Measurements from ENCODE around the gene PLCL1. TPM values are rescaled to one million over a fixed set of nuclear protein-coding genes. Genes with fewer than 3 reads are reported as not detected.

PLCL1 gene
- polyA plus RNA-seq, 3 donors: 0.69 to 1.4 (median 0.79) TPM

GRCh38 chr2:198065322-198065721, 260.9 kb downstream of the PLCL1 start:
- Mint-ChIP-seq H3K9me3 (peaks cover 0 to 1% (median 0%) of the 10 kb centered on the region in 7 donors), H3K27me3 (ENCODE audit: low read depth in 3 of 3) (peaks cover 1 to 3% (median 2%) of the 10 kb centered on the region in 3 donors), H3K27ac (no peak overlapping the region), H3K36me3 (no peaks in the 10 kb centered on the region), H3K4me3 (no peak overlapping the region), H3K4me1 (no peaks in the 10 kb centered on the region)
- H3K4me1 ChIP-seq (ENCODE audit: control insufficient read depth in 1 of 2, insufficient read depth in 2 of 2, low read length in 2 of 2): no peaks in the 10 kb centered on the region
- H3K27me3 ChIP-seq (ENCODE audit: control insufficient read depth in 2 of 2, insufficient read depth in 2 of 2, low read length in 2 of 2): no peaks in the 10 kb centered on the region
- H4K20me1 ChIP-seq (ENCODE audit: insufficient read depth, low read length): no peaks in the 10 kb centered on the region
- H3K4me2 ChIP-seq (replicated peaks; ENCODE audit: extremely low read depth, low read length, poor library complexity, severe bottlenecking): no peak overlapping the region
- no peak overlapping the region for H3K27ac ChIP-seq (ENCODE audit: low read depth in 1 of 2, low read length in 2 of 2)
- H2AFZ ChIP-seq (ENCODE audit: insufficient read depth, low read depth, low read length, poor library complexity, severe bottlenecking): no peak overlapping the region
- H3K36me3 ChIP-seq (replicated peaks in 1 of 2; ENCODE audit: control insufficient read depth in 1 of 2, insufficient read depth in 2 of 2, low read length in 2 of 2): no peaks in the 10 kb centered on the region
- no peak overlapping the region for H3K9ac ChIP-seq (ENCODE audit: insufficient read depth, low read length, poor library complexity, severe bottlenecking)
- H3K79me2 ChIP-seq (ENCODE audit: insufficient read depth, low read length): no peaks in the 10 kb centered on the region
- no peak for DNase-seq
- H3K9me3 ChIP-seq (replicated peaks in 1 of 2; ENCODE audit: control insufficient read depth in 1 of 2, insufficient read depth in 1 of 2, low read length in 2 of 2): no peaks in the 10 kb centered on the region
- no peak for TF ChIP-seq CTCF (IDR thresholded peaks at IDR 0.05)
- no peak overlapping the region for H3K4me3 ChIP-seq (replicated peaks in 1 of 3; ENCODE audit: low read depth in 2 of 3, low read length in 3 of 3)
- intact Hi-C loops (cut with micrococcal nuclease): no loop called here
- WGBS (ENCODE audit: insufficient coverage): no CpG with 5 or more reads among the region's 1 CpG

GRCh38 chr2:198066597-198066996, 262.2 kb downstream of the PLCL1 start:
- Mint-ChIP-seq H3K9me3 (peaks cover 0 to 1% (median 0%) of the 10 kb centered on the region in 7 donors), H3K36me3 (no peaks in the 10 kb centered on the region), H3K4me3 (no peak overlapping the region), H3K4me1 (no peaks in the 10 kb centered on the region), H3K27ac (no peak overlapping the region), H3K27me3 (ENCODE audit: low read depth in 3 of 3) (peaks cover 1 to 3% (median 2%) of the 10 kb centered on the region in 3 donors)
- H2AFZ ChIP-seq (ENCODE audit: insufficient read depth, low read depth, low read length, poor library complexity, severe bottlenecking): no peak overlapping the region
- no peaks in the 10 kb centered on the region for H3K79me2 ChIP-seq (ENCODE audit: insufficient read depth, low read length)
- no peak overlapping the region for H3K9ac ChIP-seq (ENCODE audit: insufficient read depth, low read length, poor library complexity, severe bottlenecking)
- no peaks in the 10 kb centered on the region for H3K27me3 ChIP-seq (ENCODE audit: control insufficient read depth in 2 of 2, insufficient read depth in 2 of 2, low read length in 2 of 2)
- intact Hi-C loops (cut with micrococcal nuclease): no loop called here
- H3K4me2 ChIP-seq (replicated peaks; ENCODE audit: extremely low read depth, low read length, poor library complexity, severe bottlenecking): no peak overlapping the region
- no peaks in the 10 kb centered on the region for H3K9me3 ChIP-seq (replicated peaks in 1 of 2; ENCODE audit: control insufficient read depth in 1 of 2, insufficient read depth in 1 of 2, low read length in 2 of 2)
- no peak overlapping the region for H3K27ac ChIP-seq (ENCODE audit: low read depth in 1 of 2, low read length in 2 of 2)
- H3K4me1 ChIP-seq (ENCODE audit: control insufficient read depth in 1 of 2, insufficient read depth in 2 of 2, low read length in 2 of 2): no peaks in the 10 kb centered on the region
- DNase-seq: no peak
- no peak overlapping the region for H3K4me3 ChIP-seq (replicated peaks in 1 of 3; ENCODE audit: low read depth in 2 of 3, low read length in 3 of 3)
- no peak for TF ChIP-seq CTCF (IDR thresholded peaks at IDR 0.05)
- WGBS (ENCODE audit: insufficient coverage): no CpG with 5 or more reads among the region's 2 CpGs
- H3K36me3 ChIP-seq (replicated peaks in 1 of 2; ENCODE audit: control insufficient read depth in 1 of 2, insufficient read depth in 2 of 2, low read length in 2 of 2): no peaks in the 10 kb centered on the region
- no peaks in the 10 kb centered on the region for H4K20me1 ChIP-seq (ENCODE audit: insufficient read depth, low read length)

Measured in CD14-positive monocyte (primary cell).